ENCODE results near the gene POM121L2. TPM values are rescaled to one million over a fixed set of nuclear protein-coding genes. Genes with fewer than 3 reads are reported as not detected.

POM121L2 gene
- total and polyA plus RNA-seq, 2 of the 13 experiments (the other 11 are each of a cell fraction or from before 2014, with no cell fraction given), result not detected

DNA sequence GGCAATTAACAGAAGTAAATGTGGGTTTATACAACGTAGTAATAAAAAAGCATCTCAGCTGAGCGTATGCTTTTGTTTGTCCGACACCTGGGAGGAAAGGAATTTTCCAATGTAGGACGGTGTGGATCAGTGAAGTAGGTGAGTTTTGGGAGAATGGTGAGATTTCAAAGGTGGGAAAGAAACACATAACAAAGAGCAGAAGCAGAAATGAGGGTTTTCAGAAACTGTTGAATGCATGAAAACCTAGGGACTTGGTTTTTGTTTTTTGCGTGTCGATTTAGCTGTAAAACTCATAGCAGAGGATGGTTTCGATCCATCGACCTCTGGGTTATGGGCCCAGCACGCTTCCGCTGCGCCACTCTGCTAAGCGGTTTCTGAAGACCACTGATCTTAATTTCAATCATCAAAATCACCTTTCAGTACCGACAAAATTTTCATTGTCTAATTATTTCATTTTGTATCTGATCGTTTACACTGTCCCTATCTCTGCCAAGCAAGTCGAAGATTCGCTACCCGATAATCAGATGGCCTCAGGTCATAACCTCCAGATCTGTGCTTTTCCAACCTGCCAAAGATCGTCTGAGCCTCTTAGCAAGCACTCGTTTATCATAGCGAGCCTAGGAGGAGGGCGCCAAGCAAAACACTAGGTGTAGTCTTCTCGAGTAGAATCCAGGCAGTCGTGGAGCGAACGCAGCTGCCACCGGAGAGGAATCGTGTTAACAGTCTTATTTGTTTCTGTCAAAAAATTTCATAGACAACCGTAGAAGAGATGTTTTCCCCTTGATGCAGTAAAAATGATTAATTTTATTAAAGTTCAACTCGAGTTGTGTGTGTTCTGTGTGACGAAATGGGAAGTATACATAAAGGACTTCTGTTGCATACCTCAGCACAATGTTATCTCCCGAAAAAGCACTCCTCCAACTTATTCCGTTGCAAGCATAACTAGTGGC, 20.9 kb upstream of the POM121L2 start (continued):
- TF ChIP-seq, protein P1, sequence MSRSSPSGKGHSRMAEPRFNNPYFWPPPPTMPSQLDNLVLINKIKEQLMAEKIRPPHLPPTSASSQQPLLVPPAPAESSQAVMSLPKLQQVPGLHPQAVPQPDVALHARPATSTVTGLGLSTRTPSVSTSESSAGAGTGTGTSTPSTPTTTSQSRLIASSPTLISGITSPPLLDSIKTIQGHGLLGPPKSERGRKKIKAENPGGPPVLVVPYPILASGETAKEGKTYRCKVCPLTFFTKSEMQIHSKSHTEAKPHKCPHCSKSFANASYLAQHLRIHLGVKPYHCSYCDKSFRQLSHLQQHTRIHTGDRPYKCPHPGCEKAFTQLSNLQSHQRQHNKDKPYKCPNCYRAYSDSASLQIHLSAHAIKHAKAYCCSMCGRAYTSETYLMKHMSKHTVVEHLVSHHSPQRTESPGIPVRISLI (CRISPR knock-in tag; IDR thresholded peaks at IDR 0.05; ENCODE audit: borderline replicate concordance), result peak; percentile 44; the same call in 1 of the 2 replicates
- no peak for TF ChIP-seq AHR (CRISPR knock-in tag; IDR thresholded peaks at IDR 0.05)
- no peak for TF ChIP-seq ZNF569 (CRISPR knock-in tag; IDR thresholded peaks at IDR 0.05; ENCODE audit: borderline replicate concordance)
- TF ChIP-seq ZNF616 (CRISPR knock-in tag; IDR thresholded peaks at IDR 0.05; ENCODE audit: low read depth), result no peak
- TF ChIP-seq, protein P2, sequence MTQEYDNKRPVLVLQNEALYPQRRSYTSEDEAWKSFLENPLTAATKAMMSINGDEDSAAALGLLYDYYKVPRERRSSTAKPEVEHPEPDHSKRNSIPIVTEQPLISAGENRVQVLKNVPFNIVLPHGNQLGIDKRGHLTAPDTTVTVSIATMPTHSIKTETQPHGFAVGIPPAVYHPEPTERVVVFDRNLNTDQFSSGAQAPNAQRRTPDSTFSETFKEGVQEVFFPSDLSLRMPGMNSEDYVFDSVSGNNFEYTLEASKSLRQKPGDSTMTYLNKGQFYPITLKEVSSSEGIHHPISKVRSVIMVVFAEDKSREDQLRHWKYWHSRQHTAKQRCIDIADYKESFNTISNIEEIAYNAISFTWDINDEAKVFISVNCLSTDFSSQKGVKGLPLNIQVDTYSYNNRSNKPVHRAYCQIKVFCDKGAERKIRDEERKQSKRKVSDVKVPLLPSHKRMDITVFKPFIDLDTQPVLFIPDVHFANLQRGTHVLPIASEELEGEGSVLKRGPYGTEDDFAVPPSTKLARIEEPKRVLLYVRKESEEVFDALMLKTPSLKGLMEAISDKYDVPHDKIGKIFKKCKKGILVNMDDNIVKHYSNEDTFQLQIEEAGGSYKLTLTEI (CRISPR knock-in tag; conservative IDR thresholded peaks at IDR 0.05), result no peak
- TF ChIP-seq, protein P3, sequence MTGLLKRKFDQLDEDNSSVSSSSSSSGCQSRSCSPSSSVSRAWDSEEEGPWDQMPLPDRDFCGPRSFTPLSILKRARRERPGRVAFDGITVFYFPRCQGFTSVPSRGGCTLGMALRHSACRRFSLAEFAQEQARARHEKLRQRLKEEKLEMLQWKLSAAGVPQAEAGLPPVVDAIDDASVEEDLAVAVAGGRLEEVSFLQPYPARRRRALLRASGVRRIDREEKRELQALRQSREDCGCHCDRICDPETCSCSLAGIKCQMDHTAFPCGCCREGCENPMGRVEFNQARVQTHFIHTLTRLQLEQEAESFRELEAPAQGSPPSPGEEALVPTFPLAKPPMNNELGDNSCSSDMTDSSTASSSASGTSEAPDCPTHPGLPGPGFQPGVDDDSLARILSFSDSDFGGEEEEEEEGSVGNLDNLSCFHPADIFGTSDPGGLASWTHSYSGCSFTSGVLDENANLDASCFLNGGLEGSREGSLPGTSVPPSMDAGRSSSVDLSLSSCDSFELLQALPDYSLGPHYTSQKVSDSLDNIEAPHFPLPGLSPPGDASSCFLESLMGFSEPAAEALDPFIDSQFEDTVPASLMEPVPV (CRISPR knock-in tag; IDR thresholded peaks at IDR 0.05), result no peak
- no peak for TF ChIP-seq ZBTB42 (CRISPR knock-in tag; IDR thresholded peaks at IDR 0.05)
- no peak for TF ChIP-seq ZNF121 (CRISPR knock-in tag; IDR thresholded peaks at IDR 0.05)
- TF ChIP-seq, protein P4, sequence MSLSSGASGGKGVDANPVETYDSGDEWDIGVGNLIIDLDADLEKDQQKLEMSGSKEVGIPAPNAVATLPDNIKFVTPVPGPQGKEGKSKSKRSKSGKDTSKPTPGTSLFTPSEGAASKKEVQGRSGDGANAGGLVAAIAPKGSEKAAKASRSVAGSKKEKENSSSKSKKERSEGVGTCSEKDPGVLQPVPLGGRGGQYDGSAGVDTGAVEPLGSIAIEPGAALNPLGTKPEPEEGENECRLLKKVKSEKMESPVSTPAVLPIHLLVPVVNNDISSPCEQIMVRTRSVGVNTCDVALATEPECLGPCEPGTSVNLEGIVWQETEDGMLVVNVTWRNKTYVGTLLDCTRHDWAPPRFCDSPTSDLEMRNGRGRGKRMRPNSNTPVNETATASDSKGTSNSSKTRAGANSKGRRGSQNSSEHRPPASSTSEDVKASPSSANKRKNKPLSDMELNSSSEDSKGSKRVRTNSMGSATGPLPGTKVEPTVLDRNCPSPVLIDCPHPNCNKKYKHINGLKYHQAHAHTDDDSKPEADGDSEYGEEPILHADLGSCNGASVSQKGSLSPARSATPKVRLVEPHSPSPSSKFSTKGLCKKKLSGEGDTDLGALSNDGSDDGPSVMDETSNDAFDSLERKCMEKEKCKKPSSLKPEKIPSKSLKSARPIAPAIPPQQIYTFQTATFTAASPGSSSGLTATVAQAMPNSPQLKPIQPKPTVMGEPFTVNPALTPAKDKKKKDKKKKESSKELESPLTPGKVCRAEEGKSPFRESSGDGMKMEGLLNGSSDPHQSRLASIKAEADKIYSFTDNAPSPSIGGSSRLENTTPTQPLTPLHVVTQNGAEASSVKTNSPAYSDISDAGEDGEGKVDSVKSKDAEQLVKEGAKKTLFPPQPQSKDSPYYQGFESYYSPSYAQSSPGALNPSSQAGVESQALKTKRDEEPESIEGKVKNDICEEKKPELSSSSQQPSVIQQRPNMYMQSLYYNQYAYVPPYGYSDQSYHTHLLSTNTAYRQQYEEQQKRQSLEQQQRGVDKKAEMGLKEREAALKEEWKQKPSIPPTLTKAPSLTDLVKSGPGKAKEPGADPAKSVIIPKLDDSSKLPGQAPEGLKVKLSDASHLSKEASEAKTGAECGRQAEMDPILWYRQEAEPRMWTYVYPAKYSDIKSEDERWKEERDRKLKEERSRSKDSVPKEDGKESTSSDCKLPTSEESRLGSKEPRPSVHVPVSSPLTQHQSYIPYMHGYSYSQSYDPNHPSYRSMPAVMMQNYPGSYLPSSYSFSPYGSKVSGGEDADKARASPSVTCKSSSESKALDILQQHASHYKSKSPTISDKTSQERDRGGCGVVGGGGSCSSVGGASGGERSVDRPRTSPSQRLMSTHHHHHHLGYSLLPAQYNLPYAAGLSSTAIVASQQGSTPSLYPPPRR (CRISPR knock-in tag; IDR thresholded peaks at IDR 0.05; ENCODE audit: borderline replicate concordance), result no peak; the same call in 1 of the 2 replicates
- TF ChIP-seq, protein P5, sequence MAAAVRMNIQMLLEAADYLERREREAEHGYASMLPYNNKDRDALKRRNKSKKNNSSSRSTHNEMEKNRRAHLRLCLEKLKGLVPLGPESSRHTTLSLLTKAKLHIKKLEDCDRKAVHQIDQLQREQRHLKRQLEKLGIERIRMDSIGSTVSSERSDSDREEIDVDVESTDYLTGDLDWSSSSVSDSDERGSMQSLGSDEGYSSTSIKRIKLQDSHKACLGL (CRISPR knock-in tag; IDR thresholded peaks at IDR 0.05), result no peak
- TF ChIP-seq, protein P6, sequence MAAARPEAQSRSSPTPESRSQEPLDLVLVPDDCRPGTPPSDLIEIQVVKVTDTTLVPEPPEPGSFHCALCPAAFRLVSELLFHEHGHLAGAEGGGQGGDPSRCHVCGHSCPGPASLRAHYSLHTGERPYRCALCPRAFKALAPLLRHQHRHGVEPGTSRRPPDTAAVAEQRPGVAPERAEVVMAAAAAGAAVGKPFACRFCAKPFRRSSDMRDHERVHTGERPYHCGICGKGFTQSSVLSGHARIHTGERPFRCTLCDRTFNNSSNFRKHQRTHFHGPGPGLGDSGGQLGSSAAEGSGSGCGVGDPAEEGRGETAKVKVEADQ (CRISPR knock-in tag; IDR thresholded peaks at IDR 0.05; ENCODE audit: borderline replicate concordance), result no peak
- no peak for TF ChIP-seq GPN1 (CRISPR knock-in tag; IDR thresholded peaks at IDR 0.05; ENCODE audit: borderline replicate concordance)
- no peak for TF ChIP-seq ZNF224 (CRISPR knock-in tag; IDR thresholded peaks at IDR 0.05)

All from HepG2 (cell line).